ENCODE measurements around the gene RCL1. TPM values are rescaled to one million over a fixed set of nuclear protein-coding genes. Genes with fewer than 3 reads are reported as not detected.

RCL1 gene
- total and polyA plus RNA-seq, 2 of the 13 experiments (the other 11 are each of a cell fraction or from before 2014, with no cell fraction given): 22.3 to 31.6 TPM

DNA sequence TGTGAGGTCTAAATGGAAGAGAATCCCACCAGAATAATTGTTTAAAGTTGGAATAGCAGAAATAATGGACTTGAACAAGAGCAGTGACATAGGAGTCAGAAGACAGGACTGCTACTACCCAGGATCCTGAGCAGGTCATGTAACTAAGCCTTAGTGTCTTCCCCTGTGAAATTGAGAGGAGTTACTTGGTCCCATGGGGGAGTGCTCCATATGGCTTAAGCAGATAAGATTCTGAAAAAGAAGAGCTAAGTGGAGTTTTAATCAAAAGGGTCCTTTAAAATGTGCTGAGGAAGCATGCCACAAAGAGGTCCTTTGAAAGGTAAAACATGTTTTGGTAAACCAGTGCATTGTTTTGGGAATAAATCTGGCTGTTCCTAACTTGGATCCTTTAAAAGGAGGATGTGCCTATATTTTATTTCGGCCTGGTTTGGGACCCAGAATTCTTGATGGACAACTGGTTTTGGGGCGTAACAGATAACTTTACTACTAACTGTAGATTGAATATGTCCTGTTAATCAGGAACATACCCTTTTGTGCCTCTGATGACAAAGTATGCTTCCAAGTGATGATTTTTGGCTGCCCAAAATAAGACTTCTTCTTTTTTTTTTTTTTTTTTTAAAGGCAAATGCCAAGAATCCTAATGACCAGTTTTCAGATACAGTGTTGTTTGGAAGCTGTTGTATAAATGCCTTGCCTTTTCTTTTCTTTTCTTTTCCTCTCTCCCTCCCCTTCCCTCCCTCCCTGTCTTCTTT, 5.7 kb downstream of the RCL1 start:
- Histone ChIP-seq H3K9ac (ENCODE audit: insufficient read depth, low read depth, low read length) (no peak overlapping the region), H3K4me3 (replicated peaks in 1 of 3; ENCODE audit: insufficient read depth in 1 of 3, low read depth in 2 of 3, low read length in 3 of 3) (no peak overlapping the region), H2AFZ (ENCODE audit: low read length) (no peak overlapping the region), H3K27ac (ENCODE audit: extremely low read length, insufficient read depth, low read length) (no peak overlapping the region), H3K4me1 (ENCODE audit: insufficient read depth, low read length) (peaks cover 44% of the 10 kb centered on the region), H4K20me1 (ENCODE audit: insufficient read depth, low read length) (peaks cover 12% of the 10 kb centered on the region), H3K4me2 (ENCODE audit: low read depth, low read length) (no peak overlapping the region), H3K36me3 (replicated peaks in 1 of 2; ENCODE audit: control insufficient read depth in 1 of 2, insufficient read depth in 2 of 2, low read length in 2 of 2) (no peaks in the 10 kb centered on the region), H3K9me3 (ENCODE audit: low read length) (no peaks in the 10 kb centered on the region), H3K27me3 (ENCODE audit: control insufficient read depth in 1 of 2, insufficient read depth in 2 of 2, low read length in 2 of 2) (no peaks in the 10 kb centered on the region; a peak in 1 of 5 replicates), H3K79me2 (ENCODE audit: insufficient read depth, low read length) (peaks cover 93% of the 10 kb centered on the region)
- DNase-seq (ENCODE audit: low spot score) (no peak), ATAC-seq (no peak), FAIRE-seq (no peak)
- BruUV-seq (replicated peaks): no TSS peak
- ChIA-PET POLR2A (interaction anchor here (2.0 kb wide), 1 partner anchor 41 kb away, joined by 8 read pairs; no protein-coding TSS in a partner anchor), CTCF (ENCODE audit: low intra/inter-chr PET ratio, low total read pairs) (interaction anchor here (1.6 kb wide), 1 partner anchor 39 kb away, joined by 5 read pairs; no protein-coding TSS in a partner anchor)
- in situ Hi-C loops (cut with HindIII; ENCODE audit: extremely low pct_ligation_motif_present, low pct_unique_long_range_greater_than_20kb): no loop called here
- intact Hi-C loops (cut with micrococcal nuclease; ENCODE audit: unreplicated experiment): loop anchor here (10.0 kb wide), 1 partner anchor 126 kb away; no protein-coding TSS in a partner anchor
- WGBS (ENCODE audit: low lambda C conversion rate): 98% methylated on average over 2 of the region's 2 CpGs
- TF ChIP-seq TBX3 (IDR thresholded peaks at IDR 0.05; ENCODE audit: borderline replicate concordance) (no peak), SYNCRIP (IDR thresholded peaks at IDR 0.05; ENCODE audit: insufficient read depth, low read depth, low read length) (no peak), KAT8 (CRISPR knock-in tag; IDR thresholded peaks at IDR 0.05) (no peak), ZFAT (CRISPR knock-in tag; conservative IDR thresholded peaks at IDR 0.05) (no peak), SALL1 (CRISPR knock-in tag; IDR thresholded peaks at IDR 0.05) (no peak), SPEN (CRISPR knock-in tag; IDR thresholded peaks at IDR 0.05; ENCODE audit: low read depth) (no peak), ARID2 (CRISPR knock-in tag; IDR thresholded peaks at IDR 0.05; ENCODE audit: borderline replicate concordance) (no peak), MBD4 (IDR thresholded peaks at IDR 0.05; ENCODE audit: borderline replicate concordance, low read length) (no peak), EED (CRISPR knock-in tag; IDR thresholded peaks at IDR 0.05) (no peak), SMAD1 (CRISPR knock-in tag; IDR thresholded peaks at IDR 0.05; ENCODE audit: borderline replicate concordance, low read depth) (no peak), MTA3 (CRISPR knock-in tag; IDR thresholded peaks at IDR 0.05) (no peak)
- TF ChIP-seq, protein P1, sequence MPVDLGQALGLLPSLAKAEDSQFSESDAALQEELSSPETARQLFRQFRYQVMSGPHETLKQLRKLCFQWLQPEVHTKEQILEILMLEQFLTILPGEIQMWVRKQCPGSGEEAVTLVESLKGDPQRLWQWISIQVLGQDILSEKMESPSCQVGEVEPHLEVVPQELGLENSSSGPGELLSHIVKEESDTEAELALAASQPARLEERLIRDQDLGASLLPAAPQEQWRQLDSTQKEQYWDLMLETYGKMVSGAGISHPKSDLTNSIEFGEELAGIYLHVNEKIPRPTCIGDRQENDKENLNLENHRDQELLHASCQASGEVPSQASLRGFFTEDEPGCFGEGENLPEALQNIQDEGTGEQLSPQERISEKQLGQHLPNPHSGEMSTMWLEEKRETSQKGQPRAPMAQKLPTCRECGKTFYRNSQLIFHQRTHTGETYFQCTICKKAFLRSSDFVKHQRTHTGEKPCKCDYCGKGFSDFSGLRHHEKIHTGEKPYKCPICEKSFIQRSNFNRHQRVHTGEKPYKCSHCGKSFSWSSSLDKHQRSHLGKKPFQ (CRISPR knock-in tag; IDR thresholded peaks at IDR 0.05; ENCODE audit: insufficient replicate concordance): no peak
- TF ChIP-seq, protein P2, sequence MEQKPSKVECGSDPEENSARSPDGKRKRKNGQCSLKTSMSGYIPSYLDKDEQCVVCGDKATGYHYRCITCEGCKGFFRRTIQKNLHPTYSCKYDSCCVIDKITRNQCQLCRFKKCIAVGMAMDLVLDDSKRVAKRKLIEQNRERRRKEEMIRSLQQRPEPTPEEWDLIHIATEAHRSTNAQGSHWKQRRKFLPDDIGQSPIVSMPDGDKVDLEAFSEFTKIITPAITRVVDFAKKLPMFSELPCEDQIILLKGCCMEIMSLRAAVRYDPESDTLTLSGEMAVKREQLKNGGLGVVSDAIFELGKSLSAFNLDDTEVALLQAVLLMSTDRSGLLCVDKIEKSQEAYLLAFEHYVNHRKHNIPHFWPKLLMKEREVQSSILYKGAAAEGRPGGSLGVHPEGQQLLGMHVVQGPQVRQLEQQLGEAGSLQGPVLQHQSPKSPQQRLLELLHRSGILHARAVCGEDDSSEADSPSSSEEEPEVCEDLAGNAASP (CRISPR knock-in tag; IDR thresholded peaks at IDR 0.05; ENCODE audit: borderline replicate concordance): no peak
- TF ChIP-seq, protein P3, sequence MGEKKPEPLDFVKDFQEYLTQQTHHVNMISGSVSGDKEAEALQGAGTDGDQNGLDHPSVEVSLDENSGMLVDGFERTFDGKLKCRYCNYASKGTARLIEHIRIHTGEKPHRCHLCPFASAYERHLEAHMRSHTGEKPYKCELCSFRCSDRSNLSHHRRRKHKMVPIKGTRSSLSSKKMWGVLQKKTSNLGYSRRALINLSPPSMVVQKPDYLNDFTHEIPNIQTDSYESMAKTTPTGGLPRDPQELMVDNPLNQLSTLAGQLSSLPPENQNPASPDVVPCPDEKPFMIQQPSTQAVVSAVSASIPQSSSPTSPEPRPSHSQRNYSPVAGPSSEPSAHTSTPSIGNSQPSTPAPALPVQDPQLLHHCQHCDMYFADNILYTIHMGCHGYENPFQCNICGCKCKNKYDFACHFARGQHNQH (CRISPR knock-in tag; IDR thresholded peaks at IDR 0.05): no peak
- TF ChIP-seq, protein P4, sequence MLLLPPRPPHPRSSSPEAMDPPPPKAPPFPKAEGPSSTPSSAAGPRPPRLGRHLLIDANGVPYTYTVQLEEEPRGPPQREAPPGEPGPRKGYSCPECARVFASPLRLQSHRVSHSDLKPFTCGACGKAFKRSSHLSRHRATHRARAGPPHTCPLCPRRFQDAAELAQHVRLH (CRISPR knock-in tag; IDR thresholded peaks at IDR 0.05; ENCODE audit: borderline replicate concordance, low read depth): no peak
- TF ChIP-seq, protein P5, sequence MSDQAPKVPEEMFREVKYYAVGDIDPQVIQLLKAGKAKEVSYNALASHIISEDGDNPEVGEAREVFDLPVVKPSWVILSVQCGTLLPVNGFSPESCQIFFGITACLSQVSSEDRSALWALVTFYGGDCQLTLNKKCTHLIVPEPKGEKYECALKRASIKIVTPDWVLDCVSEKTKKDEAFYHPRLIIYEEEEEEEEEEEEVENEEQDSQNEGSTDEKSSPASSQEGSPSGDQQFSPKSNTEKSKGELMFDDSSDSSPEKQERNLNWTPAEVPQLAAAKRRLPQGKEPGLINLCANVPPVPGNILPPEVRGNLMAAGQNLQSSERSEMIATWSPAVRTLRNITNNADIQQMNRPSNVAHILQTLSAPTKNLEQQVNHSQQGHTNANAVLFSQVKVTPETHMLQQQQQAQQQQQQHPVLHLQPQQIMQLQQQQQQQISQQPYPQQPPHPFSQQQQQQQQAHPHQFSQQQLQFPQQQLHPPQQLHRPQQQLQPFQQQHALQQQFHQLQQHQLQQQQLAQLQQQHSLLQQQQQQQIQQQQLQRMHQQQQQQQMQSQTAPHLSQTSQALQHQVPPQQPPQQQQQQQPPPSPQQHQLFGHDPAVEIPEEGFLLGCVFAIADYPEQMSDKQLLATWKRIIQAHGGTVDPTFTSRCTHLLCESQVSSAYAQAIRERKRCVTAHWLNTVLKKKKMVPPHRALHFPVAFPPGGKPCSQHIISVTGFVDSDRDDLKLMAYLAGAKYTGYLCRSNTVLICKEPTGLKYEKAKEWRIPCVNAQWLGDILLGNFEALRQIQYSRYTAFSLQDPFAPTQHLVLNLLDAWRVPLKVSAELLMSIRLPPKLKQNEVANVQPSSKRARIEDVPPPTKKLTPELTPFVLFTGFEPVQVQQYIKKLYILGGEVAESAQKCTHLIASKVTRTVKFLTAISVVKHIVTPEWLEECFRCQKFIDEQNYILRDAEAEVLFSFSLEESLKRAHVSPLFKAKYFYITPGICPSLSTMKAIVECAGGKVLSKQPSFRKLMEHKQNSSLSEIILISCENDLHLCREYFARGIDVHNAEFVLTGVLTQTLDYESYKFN (CRISPR knock-in tag; conservative IDR thresholded peaks at IDR 0.05): no peak

Measured in HepG2 (cell line).